Endothelial cell of umbilical vein (primary cell): ENCODE results near the gene ZDHHC9. TPM values are rescaled to one million over a fixed set of nuclear protein-coding genes. Genes with fewer than 3 reads are reported as not detected.
A peak's percentile ranks its signal among the peaks of the same experiment; 100 is the strongest.

Experiments used
- BruUV-seq: library from RNA; stranded (reverse); fragments of 400-500 nt; replicated peaks from 2 replicates; lab custom pipeline; 2021; lab: Mats Ljungman, UMichigan
- CTCF ChIA-PET: fragments of 300-600, 350-600 bp; sonication (Branson Sonifier 250); formaldehyde crosslinking; loops from one replicate; lab custom pipeline; 2021; ENCODE audit warnings: antibody characterized with exemption, inconsistent platforms; lab: Charles Lee
- POLR2A ChIA-PET: fragments of 300-600, 350-600 bp; sonication (Branson Sonifier 250); formaldehyde crosslinking; loops from one replicate; lab custom pipeline; 2021; ENCODE audit warnings: antibody characterized with exemption, inconsistent platforms; lab: Charles Lee
- DNase-seq: peaks from one replicate; pipeline ENCODE4 v3.0.0-alpha.2; 2011; ENCODE audit warnings: low read depth, low spot score
- FAIRE-seq: peaks from 2 replicates; lab custom pipeline; 2011; peaks lifted over from hg19 to GRCh38; lab: Jason Lieb, UNC
- H2AFZ ChIP-seq: 2 replicates; pipeline ENCODE4 v1.6.0; 2012; ENCODE audit warnings: low read depth, low read length, control low read depth, inconsistent platforms
- H3K27ac ChIP-seq: 2 replicates; pipeline ENCODE4 v1.5.1; 2011; ENCODE audit warnings: low read depth, mild to moderate bottlenecking, control low read depth, low read length, moderate library complexity; ENCODE audit not compliant: insufficient read depth
- H3K27me3 ChIP-seq, 2 experiments: 2 replicates each; pipeline versions ENCODE4 v1.6.0 to v1.6.1; 2011; ENCODE audit warnings: low read length in 2 of 2, mixed read lengths in 1 of 2; ENCODE audit not compliant: control insufficient read depth in 2 of 2, insufficient read depth in 2 of 2
- H3K36me3 ChIP-seq, 2 experiments: 2 replicates in 1 of 2; 3 replicates in 1 of 2; pipeline ENCODE4 v1.5.1; 2011; ENCODE audit warnings: low read length in 2 of 2, mild to moderate bottlenecking in 1 of 2, moderate library complexity in 1 of 2; ENCODE audit not compliant: control insufficient read depth in 2 of 2, insufficient read depth in 2 of 2; ENCODE audit errors: extremely low read depth in 1 of 2
- H3K4me1 ChIP-seq: 3 replicates; pipeline ENCODE4 v1.5.1; 2011; ENCODE audit warnings: mild to moderate bottlenecking, low read length; ENCODE audit not compliant: control insufficient read depth, insufficient read depth; ENCODE audit errors: extremely low read depth
- H3K4me2 ChIP-seq: 2 replicates; pipeline ENCODE4 v1.6.1; 2011; ENCODE audit warnings: low read length, control low read depth, mixed read lengths; ENCODE audit not compliant: insufficient read depth
- H3K4me3 ChIP-seq, 3 experiments: fragments of 200-600 bp in 1 of 3; sonication (generic), shearing (Covaris generic) in 1 of 3; replicated peaks in 1 of 3; 2 replicates each; pipeline ENCODE4 v1.5.1; 2011 to 2016; ENCODE audit warnings: control low read depth in 3 of 3, low read length in 3 of 3, mild to moderate bottlenecking in 2 of 3, inconsistent platforms in 1 of 3, low read depth in 1 of 3, moderate library complexity in 1 of 3; ENCODE audit not compliant: insufficient read depth in 1 of 3
- H3K79me2 ChIP-seq: 2 replicates; pipeline ENCODE4 v1.6.0; 2012; ENCODE audit warnings: low read length, inconsistent platforms; ENCODE audit not compliant: control insufficient read depth, insufficient read depth
- H3K9ac ChIP-seq: replicated peaks from 2 replicates; pipeline ENCODE3; 2011; ENCODE audit warnings: low read length, control low read depth; ENCODE audit not compliant: insufficient read depth; ENCODE audit errors: extremely low read depth
- H3K9me1 ChIP-seq: replicated peaks from 3 replicates; pipeline ENCODE4 v1.6.0; 2011; ENCODE audit warnings: mild to moderate bottlenecking, low read length; ENCODE audit not compliant: control insufficient read depth, insufficient read depth; ENCODE audit errors: extremely low read depth
- H3K9me3 ChIP-seq: replicated peaks from 2 replicates; pipeline ENCODE4 v1.5.1; 2012; ENCODE audit warnings: low read length, inconsistent platforms; ENCODE audit not compliant: control insufficient read depth, insufficient read depth
- H4K20me1 ChIP-seq: replicated peaks from 2 replicates; pipeline ENCODE3; 2011; ENCODE audit warnings: mild to moderate bottlenecking, low read length; ENCODE audit not compliant: control insufficient read depth, insufficient read depth; ENCODE audit errors: extremely low read depth
- FOS ChIP-seq: IDR thresholded peaks from 2 replicates; pipeline ENCODE4 v1.6.1; 2011; ENCODE audit warnings: mild to moderate bottlenecking, low read length, moderate library complexity, borderline replicate concordance; ENCODE audit not compliant: insufficient read depth
- GATA2 ChIP-seq: IDR thresholded peaks from 2 replicates; pipeline ENCODE4 v1.7.0; 2011; ENCODE audit warnings: low read depth, mild to moderate bottlenecking, moderate library complexity, mixed read lengths, low read length; ENCODE audit not compliant: insufficient read length, insufficient read depth
- JUN ChIP-seq: IDR thresholded peaks from 2 replicates; pipeline ENCODE4 v1.6.1; 2011; ENCODE audit warnings: borderline replicate concordance, low read depth; ENCODE audit not compliant: insufficient read length, insufficient read depth
- MAX ChIP-seq: IDR thresholded peaks from 2 replicates; pipeline ENCODE4 v1.6.1; 2011; ENCODE audit not compliant: insufficient read depth, insufficient read length
- MYC ChIP-seq: IDR thresholded peaks from one replicate; pipeline ENCODE4 v1.6.1; 2011; ENCODE audit warnings: mild to moderate bottlenecking, low read depth, low read length
- POLR2A ChIP-seq: IDR thresholded peaks from 2 replicates; pipeline ENCODE4 v1.6.1; 2012; ENCODE audit warnings: low read depth, mild to moderate bottlenecking, control low read depth, low read length
- POLR2AphosphoS5 ChIP-seq: IDR thresholded peaks from 2 replicates; pipeline ENCODE4 v1.6.1; 2012; ENCODE audit warnings: low read depth, mild to moderate bottlenecking, control low read depth, low read length, moderate library complexity; ENCODE audit not compliant: insufficient read depth
- dilution Hi-C: fragments of 300-500 bp; cut with MboI; formaldehyde crosslinking; loops from one replicate; pipeline ENCODE4 v1.15.0; 2019; ENCODE audit warnings: low sequenced_read_pairs; ENCODE audit not compliant: extremely low pct_ligation_motif_present
- intact Hi-C: fragments of 100-400 bp; cut with micrococcal nuclease; formaldehyde crosslinking; loops from one replicate; pipeline ENCODE4 v1.10.0; 2022
- polyA plus RNA-seq, 4 experiments: library from polyadenylated mRNA; depleted of rRNA in 3 of 4; stranded (reverse) in 3 of 4; unstranded in 1 of 4; fragments of >200 nt; gene quantifications; 2 replicates each; pipeline versions ENCODE4 v1.2.1 to v1.2.3, GENCODE V29; 2011 to 2012; ENCODE audit warnings: missing spikeins in 1 of 4
- total RNA-seq: library from RNA; stranded (reverse); gene quantifications from 2 replicates; pipeline ENCODE4 v1.2.3, GENCODE V29; 2021

The ZDHHC9 gene
- total and polyA plus RNA-seq, 2 donors (not counting 3 experiments of a cell fraction or from before 2014, with no cell fraction given): 27.4 to 33.6 TPM

GRCh38 chrX:129759576-129760061 lies 84.1 kb downstream of the ZDHHC9 start:
- ChIA-PET CTCF (interaction anchor here (0.7 kb wide), 1 partner anchor 158 kb away, joined by 3 read pairs; no protein-coding TSS in a partner anchor), POLR2A (no interaction called here)
- no TSS peak for BruUV-seq
- Histone ChIP-seq H3K9me1 (no peaks in the 10 kb centered on the region), H3K9me3 (no peaks in the 10 kb centered on the region), H3K4me2 (no peak overlapping the region), H3K36me3 (no peaks in the 10 kb centered on the region), H3K4me1 (no peaks in the 10 kb centered on the region), H3K9ac (no peak overlapping the region), H3K27me3 (no peaks in the 10 kb centered on the region), H2AFZ (no peak overlapping the region), H3K27ac (no peak overlapping the region), H3K79me2 (no peaks in the 10 kb centered on the region), H3K4me3 (no peak overlapping the region), H4K20me1 (no peaks in the 10 kb centered on the region)
- TF ChIP-seq POLR2AphosphoS5 (no peak), POLR2A (no peak), JUN (no peak), GATA2 (no peak), MAX (no peak), FOS (no peak), MYC (no peak)
- FAIRE-seq (peak; percentile 79), DNase-seq (peak; percentile 18)
- dilution Hi-C loops (no loop called here), intact Hi-C loops (loop anchor here (2.0 to 10.0 kb wide), 3 partner anchors 17 to 265 kb away; no protein-coding TSS in a partner anchor)
